DND-41 (cell line): ENCODE measurements around the gene PTDSS2.

Experiments used
- ATAC-seq: fragments of 200-7000 bp; cut with Tn5 transposase; 3 replicates; pipeline ENCODE4 v1.9.1; 2021; ENCODE audit warnings: low read depth; ENCODE audit not compliant: insufficient read depth
- DNase-seq: peaks from one replicate; pipeline ENCODE4 v3.0.0-alpha.2; 2020
- H2AFZ ChIP-seq: 2 replicates; pipeline ENCODE4 v1.6.0; 2012; ENCODE audit warnings: low read depth, low read length
- H3K27ac ChIP-seq: 2 replicates; pipeline ENCODE4 v1.5.1; 2012; ENCODE audit warnings: low read length, inconsistent platforms
- H3K27me3 ChIP-seq: fragments of 200-600 bp; sonication (generic); 2 replicates; pipeline ENCODE4 v1.6.0; 2012; ENCODE audit warnings: low read length, mild to moderate bottlenecking, inconsistent platforms; ENCODE audit not compliant: insufficient read depth, poor library complexity
- H3K36me3 ChIP-seq: 2 replicates; pipeline ENCODE4 v1.5.1; 2012; ENCODE audit warnings: low read length, inconsistent platforms; ENCODE audit not compliant: insufficient read depth
- H3K4me1 ChIP-seq: 2 replicates; pipeline ENCODE4 v1.5.1; 2012; ENCODE audit warnings: mild to moderate bottlenecking, low read length; ENCODE audit not compliant: insufficient read depth
- H3K4me2 ChIP-seq: 2 replicates; pipeline ENCODE4 v1.6.0; 2012; ENCODE audit warnings: mild to moderate bottlenecking, moderate library complexity, low read length, inconsistent platforms; ENCODE audit not compliant: insufficient read depth
- H3K4me3 ChIP-seq, 2 experiments: fragments of 200-600 bp in 1 of 2; shearing (Covaris generic) in 1 of 2; 2 replicates each; pipeline ENCODE4 v1.5.1; 2012 to 2016; ENCODE audit warnings: inconsistent platforms in 2 of 2, low read length in 2 of 2, mild to moderate bottlenecking in 2 of 2, low read depth in 1 of 2, moderate library complexity in 1 of 2
- H3K79me2 ChIP-seq: 2 replicates; pipeline ENCODE4 v1.6.0; 2012; ENCODE audit warnings: low read length, inconsistent platforms; ENCODE audit not compliant: insufficient read depth
- H3K9ac ChIP-seq: 2 replicates; pipeline ENCODE4 v1.6.0; 2012; ENCODE audit warnings: low read depth, mild to moderate bottlenecking, inconsistent platforms, low read length, moderate library complexity
- H3K9me3 ChIP-seq: 2 replicates; pipeline ENCODE4 v1.5.1; 2012; ENCODE audit warnings: low read length, moderate library complexity, mild to moderate bottlenecking, inconsistent platforms; ENCODE audit not compliant: insufficient read depth, severe bottlenecking
- H4K20me1 ChIP-seq: 2 replicates; pipeline ENCODE4 v1.6.0; 2012; ENCODE audit warnings: low read length; ENCODE audit not compliant: insufficient read depth
- CTCF ChIP-seq: IDR thresholded peaks from 2 replicates; pipeline ENCODE4 v1.5.1; 2012; ENCODE audit warnings: borderline replicate concordance, low read length, moderate library complexity, mild to moderate bottlenecking; ENCODE audit not compliant: poor library complexity, severe bottlenecking; ENCODE audit errors: extremely low read depth
- EZH2 ChIP-seq: IDR thresholded peaks from 3 replicates; pipeline ENCODE4 v1.6.1; 2012; ENCODE audit warnings: borderline replicate concordance, low read depth, mild to moderate bottlenecking, moderate library complexity, low read length, inconsistent platforms; ENCODE audit not compliant: severe bottlenecking

Gene PTDSS2

GRCh38 chr11:501001-501682 lies 51.1 kb downstream of the PTDSS2 start:
- no peak for TF ChIP-seq CTCF
- no peak for TF ChIP-seq EZH2
- DNase-seq (no peak), ATAC-seq (no peak)
- no peak overlapping the region for H2AFZ ChIP-seq
- H3K9me3 ChIP-seq: no peaks in the 10 kb centered on the region
- H3K4me2 ChIP-seq: no peak overlapping the region
- H3K79me2 ChIP-seq: peaks cover 51% of the 10 kb centered on the region
- H3K4me3 ChIP-seq: no peak overlapping the region
- H3K9ac ChIP-seq: no peak overlapping the region
- peaks cover 73% of the 10 kb centered on the region for H3K36me3 ChIP-seq
- H4K20me1 ChIP-seq: peaks cover 50% of the 10 kb centered on the region
- H3K27ac ChIP-seq: no peak overlapping the region
- peaks cover 18% of the 10 kb centered on the region for H3K4me1 ChIP-seq
- no peaks in the 10 kb centered on the region for H3K27me3 ChIP-seq

GRCh38 chr11:501683-502287 lies 51.7 kb downstream of the PTDSS2 start:
- no peak overlapping the region for H3K4me2 ChIP-seq
- peaks cover 18% of the 10 kb centered on the region for H3K4me1 ChIP-seq
- no peak for ATAC-seq
- H3K9me3 ChIP-seq: no peaks in the 10 kb centered on the region
- H4K20me1 ChIP-seq: peaks cover 50% of the 10 kb centered on the region
- peaks cover 56% of the 10 kb centered on the region for H3K79me2 ChIP-seq
- H2AFZ ChIP-seq: no peak overlapping the region
- H3K36me3 ChIP-seq: peaks cover 71% of the 10 kb centered on the region
- H3K4me3 ChIP-seq: no peak overlapping the region
- H3K9ac ChIP-seq: no peak overlapping the region
- no peak for TF ChIP-seq EZH2
- no peak for TF ChIP-seq CTCF
- H3K27me3 ChIP-seq: no peaks in the 10 kb centered on the region
- no peak for DNase-seq
- H3K27ac ChIP-seq: no peak overlapping the region

GRCh38 chr11:502288-503178 lies 52.5 kb downstream of the PTDSS2 start:
- Histone ChIP-seq H3K4me1 (peaks cover 21% of the 10 kb centered on the region), H2AFZ (no peak overlapping the region), H4K20me1 (peaks cover 49% of the 10 kb centered on the region), H3K4me3 (no peak overlapping the region), H3K79me2 (peaks cover 57% of the 10 kb centered on the region), H3K27ac (no peak overlapping the region), H3K27me3 (no peaks in the 10 kb centered on the region), H3K4me2 (no peak overlapping the region), H3K9ac (no peak overlapping the region), H3K9me3 (no peaks in the 10 kb centered on the region), H3K36me3 (peaks cover 64% of the 10 kb centered on the region)
- DNase-seq (no peak), ATAC-seq (no peak)
- no peak for TF ChIP-seq EZH2
- no peak for TF ChIP-seq CTCF
